Activated T-helper 1 cell treated with Interleukin-2 at 50 U/mL for 16 hours (primary cell): ENCODE data around the gene SLC4A11.
"Not testable (repeated sequence)": the region's sequence is repeated elsewhere in the genome, so short reads cannot be mapped to it uniquely, and the experiment has no call there.

Source experiments
- DNase-seq: peaks from one replicate; pipeline ENCODE4 v3.0.0-alpha.2; 2020; ENCODE audit warnings: low read depth

The SLC4A11 gene

GRCh38 chr20:3203315-3204123 lies 35.5 kb downstream of the SLC4A11 start:
- no peak for DNase-seq

GRCh38 chr20:3202965-3203314 lies 36.0 kb downstream of the SLC4A11 start:
- no peak for DNase-seq

- no peak for DNase-seq
Measured at GRCh38 chr20:3199976-3200755, 38.8 kb downstream of the SLC4A11 start.

GRCh38 chr20:3199206-3199605 lies 39.8 kb downstream of the SLC4A11 start:
- DNase-seq = no peak

- DNase-seq = no peak
Measured at GRCh38 chr20:3195590-3196237, 43.3 kb downstream of the SLC4A11 start.

GRCh38 chr20:3194617-3195280 lies 44.2 kb downstream of the SLC4A11 start:
- no peak for DNase-seq

GRCh38 chr20:3193806-3194616 lies 45.0 kb downstream of the SLC4A11 start:
- no peak for DNase-seq

- no peak for DNase-seq
Measured at GRCh38 chr20:3192226-3193015, 46.6 kb downstream of the SLC4A11 start.

GRCh38 chr20:3190681-3191111 lies 48.3 kb downstream of the SLC4A11 start:
- DNase-seq = no peak

- DNase-seq = no peak
Measured at GRCh38 chr20:3189561-3190131, 49.3 kb downstream of the SLC4A11 start.

GRCh38 chr20:3188823-3189413 lies 50.1 kb downstream of the SLC4A11 start:
- DNase-seq = no peak

GRCh38 chr20:3187861-3188260 lies 51.1 kb downstream of the SLC4A11 start:
- DNase-seq = not testable (repeated sequence)

- DNase-seq = no peak
Measured at GRCh38 chr20:3183896-3184612, 54.9 kb downstream of the SLC4A11 start.

GRCh38 chr20:3182429-3182828 lies 56.6 kb downstream of the SLC4A11 start:
- not testable (repeated sequence) for DNase-seq

GRCh38 chr20:3181270-3181669 lies 57.7 kb downstream of the SLC4A11 start:
- no peak for DNase-seq

- no peak for DNase-seq
Measured at GRCh38 chr20:3180319-3180718, 58.7 kb downstream of the SLC4A11 start.

- no peak for DNase-seq
Measured at GRCh38 chr20:3177746-3178485, 61.1 kb downstream of the SLC4A11 start.
